Fibroblast of skin of right biceps (primary cell): Measurements from ENCODE around the gene ODAD3.
"Not testable (repeated sequence)": the region's sequence is repeated elsewhere in the genome, so short reads cannot be mapped to it uniquely, and the experiment has no call there.

Experiments used
- DNase-seq: peaks from one replicate; pipeline ENCODE4 v3.0.0-alpha.2; 2013

The ODAD3 gene

GRCh38 chr19:11458912-11459311, 24.0 kb upstream of the ODAD3 start:
- not testable (repeated sequence) for DNase-seq

GRCh38 chr19:11458236-11458900, 23.4 kb upstream of the ODAD3 start:
- no peak for DNase-seq

- no peak for DNase-seq
Measured at GRCh38 chr19:11457831-11458230, 22.9 kb upstream of the ODAD3 start.

GRCh38 chr19:11457115-11457514, 22.2 kb upstream of the ODAD3 start:
- no peak for DNase-seq

GRCh38 chr19:11456659-11457058, 21.7 kb upstream of the ODAD3 start:
- no peak for DNase-seq

GRCh38 chr19:11455233-11455554, 20.3 kb upstream of the ODAD3 start:
- not testable (repeated sequence) for DNase-seq

- DNase-seq = no peak
Measured at GRCh38 chr19:11453468-11454341, 18.8 kb upstream of the ODAD3 start.

GRCh38 chr19:11452620-11453310, 17.8 kb upstream of the ODAD3 start:
- no peak for DNase-seq

GRCh38 chr19:11451871-11452619, 17.1 kb upstream of the ODAD3 start:
- no peak for DNase-seq

GRCh38 chr19:11451327-11451870, 16.5 kb upstream of the ODAD3 start:
- no peak for DNase-seq

- no peak for DNase-seq
Measured at GRCh38 chr19:11450570-11451326, 15.8 kb upstream of the ODAD3 start.

- no peak for DNase-seq
Measured at GRCh38 chr19:11448923-11449554, 14.1 kb upstream of the ODAD3 start.

GRCh38 chr19:11448410-11448809, 13.5 kb upstream of the ODAD3 start:
- DNase-seq = no peak

- no peak for DNase-seq
Measured at GRCh38 chr19:11447347-11448262, 12.7 kb upstream of the ODAD3 start.

GRCh38 chr19:11446652-11447301, 11.9 kb upstream of the ODAD3 start:
- peak; percentile 21 for DNase-seq

- DNase-seq = no peak
Measured at GRCh38 chr19:11446271-11446651, 11.3 kb upstream of the ODAD3 start.

GRCh38 chr19:11445141-11445540, 10.2 kb upstream of the ODAD3 start:
- DNase-seq = no peak

- no peak for DNase-seq
Measured at GRCh38 chr19:11444059-11444458, 9.1 kb upstream of the ODAD3 start.

- no peak for DNase-seq
Measured at GRCh38 chr19:11437955-11438354, 3.0 kb upstream of the ODAD3 start.

- DNase-seq = peak; percentile 24
Measured at GRCh38 chr19:11435833-11436313, 952 bp upstream of the ODAD3 start.
